GM23338 (cell line): ENCODE measurements around the gene KIF3C. TPM values are rescaled to one million over a fixed set of nuclear protein-coding genes. Genes with fewer than 3 reads are reported as not detected.
A peak's percentile ranks its signal among the peaks of the same experiment; 100 is the strongest.
"Not testable (repeated sequence)": the region's sequence is repeated elsewhere in the genome, so short reads cannot be mapped to it uniquely, and the experiment has no call there.

Experiments
- ATAC-seq: fragments of 200-7000 bp; cut with Tn5 transposase; 3 replicates; pipeline ENCODE4 v1.9.1; 2020
- DNase-seq: peaks from one replicate; pipeline ENCODE4 v3.0.0-alpha.2; 2015; ENCODE audit warnings: low spot score
- H2AFZ ChIP-seq: fragments of 200-600 bp; sonication (generic); 2 replicates; pipeline ENCODE4 v1.8.0; 2016; ENCODE audit warnings: antibody characterized with exemption, mild to moderate bottlenecking, moderate library complexity
- H3F3A ChIP-seq: fragments of 200-600 bp; sonication (generic); replicated peaks from 2 replicates; pipeline ENCODE4 v1.8.0; 2017; ENCODE audit warnings: antibody characterized with exemption, mixed run types, low read depth
- H3K27ac ChIP-seq: fragments of 200-600 bp; sonication (generic); 2 replicates; pipeline ENCODE4 v1.6.1; 2016; ENCODE audit warnings: low read depth
- H3K27me3 ChIP-seq: fragments of 200-600 bp; sonication (generic); 2 replicates; pipeline ENCODE4 v1.8.0; 2016; ENCODE audit warnings: mild to moderate bottlenecking, mixed run types, moderate library complexity; ENCODE audit not compliant: insufficient read depth
- H3K36me3 ChIP-seq: fragments of 200-600 bp; sonication (generic); 2 replicates; pipeline ENCODE4 v1.8.0; 2016; ENCODE audit warnings: mild to moderate bottlenecking; ENCODE audit not compliant: insufficient read depth
- H3K4me1 ChIP-seq: fragments of 200-600 bp; sonication (generic); 2 replicates; pipeline ENCODE4 v1.8.0; 2016; ENCODE audit warnings: mild to moderate bottlenecking, moderate library complexity; ENCODE audit not compliant: insufficient read depth
- H3K4me2 ChIP-seq: fragments of 200-600 bp; sonication (generic); 2 replicates; pipeline ENCODE4 v1.7.1; 2017; ENCODE audit warnings: mixed run types
- H3K4me3 ChIP-seq: fragments of 200-600 bp; sonication (generic); 2 replicates; pipeline ENCODE4 v1.6.1; 2016; ENCODE audit warnings: mixed run types
- H3K79me2 ChIP-seq: fragments of 200-600 bp; sonication (generic); replicated peaks from 2 replicates; pipeline ENCODE4 v1.8.0; 2017; ENCODE audit warnings: mild to moderate bottlenecking; ENCODE audit not compliant: insufficient read depth
- H3K9me2 ChIP-seq: fragments of 200-600 bp; sonication (generic); 2 replicates; pipeline ENCODE4 v1.8.0; 2017; ENCODE audit not compliant: insufficient read depth
- H4K20me1 ChIP-seq: fragments of 200-600 bp; sonication (generic); replicated peaks from 2 replicates; pipeline ENCODE4 v1.8.0; 2017; ENCODE audit warnings: mild to moderate bottlenecking; ENCODE audit not compliant: insufficient read depth
- H3K27ac Mint-ChIP-seq: 2 replicates; pipeline ENCODE4 v1.8.0; 2020; ENCODE audit warnings: inconsistent platforms, mild to moderate bottlenecking, moderate library complexity, mixed read lengths
- H3K27me3 Mint-ChIP-seq: 3 replicates; pipeline ENCODE4 v1.8.0; 2022; ENCODE audit warnings: low read depth, mild to moderate bottlenecking, moderate library complexity, mixed read lengths, inconsistent platforms; ENCODE audit not compliant: insufficient read depth, poor library complexity
- H3K36me3 Mint-ChIP-seq: 3 replicates; pipeline ENCODE4 v1.8.0; 2021; ENCODE audit warnings: low read depth, mild to moderate bottlenecking, inconsistent platforms, moderate library complexity, mixed read lengths
- H3K4me1 Mint-ChIP-seq: 3 replicates; pipeline ENCODE4 v1.8.0; 2020; ENCODE audit warnings: mild to moderate bottlenecking, inconsistent platforms, mixed read lengths
- H3K4me3 Mint-ChIP-seq: 3 replicates; pipeline ENCODE4 v1.8.0; 2021; ENCODE audit warnings: moderate library complexity, mild to moderate bottlenecking, inconsistent platforms, mixed read lengths
- H3K9me3 Mint-ChIP-seq: 3 replicates; pipeline ENCODE4 v1.8.0; 2020; ENCODE audit warnings: moderate library complexity, mild to moderate bottlenecking, inconsistent platforms, mixed read lengths
- ETS1 ChIP-seq: IDR thresholded peaks from 2 replicates; pipeline ENCODE4 v1.6.1; 2016; ENCODE audit warnings: antibody characterized with exemption
- JUNB ChIP-seq: IDR thresholded peaks from one replicate; pipeline ENCODE4 v1.6.1; 2016; ENCODE audit warnings: antibody characterized with exemption; ENCODE audit not compliant: unreplicated experiment
- NANOG ChIP-seq: IDR thresholded peaks from 2 replicates; pipeline ENCODE4 v1.6.1; 2016; ENCODE audit warnings: antibody characterized with exemption, borderline replicate concordance
- POLR2AphosphoS5 ChIP-seq: IDR thresholded peaks from 2 replicates; pipeline ENCODE4 v1.6.1; 2016; ENCODE audit warnings: antibody characterized with exemption, low read depth
- STAT1 ChIP-seq: IDR thresholded peaks from one replicate; pipeline ENCODE4 v1.6.1; 2016; ENCODE audit warnings: antibody characterized with exemption; ENCODE audit not compliant: unreplicated experiment
- ZNF331 ChIP-seq: fragments of 250-450 bp; sonication (Bioruptor Pico); IDR thresholded peaks from 2 replicates; pipeline ENCODE4 v1.5.0; 2020; ENCODE audit warnings: low read depth, mild to moderate bottlenecking, moderate library complexity
- polyA plus RNA-seq: library from polyadenylated mRNA; unstranded; fragments of >200 nt; fragmentation: Nextera tagmentation; extraction: Ambion mirVana; gene quantifications from 2 replicates; pipeline ENCODE4 v1.2.1, GENCODE V29; 2016
- total RNA-seq: library from RNA; depleted of rRNA; stranded (reverse); fragments of >200 nt; shearing (Covaris generic); gene quantifications from 2 replicates; pipeline ENCODE4 v1.2.3, GENCODE V29; 2014
- TF ChIP-seq, protein P1 (sequence below): fragments of 250-450 bp; sonication (Bioruptor Pico); IDR thresholded peaks from 2 replicates; pipeline ENCODE4 v1.5.0; 2020; ENCODE audit warnings: mild to moderate bottlenecking, moderate library complexity
- TF ChIP-seq, protein P2 (sequence below): IDR thresholded peaks from one replicate; pipeline ENCODE4 v1.6.1; 2018; ENCODE audit warnings: antibody characterized with exemption; ENCODE audit not compliant: unreplicated experiment

KIF3C gene
- total and polyA plus RNA-seq, 2 experiments from 2014 or later, result 14.9 to 40.0 TPM

DNA sequence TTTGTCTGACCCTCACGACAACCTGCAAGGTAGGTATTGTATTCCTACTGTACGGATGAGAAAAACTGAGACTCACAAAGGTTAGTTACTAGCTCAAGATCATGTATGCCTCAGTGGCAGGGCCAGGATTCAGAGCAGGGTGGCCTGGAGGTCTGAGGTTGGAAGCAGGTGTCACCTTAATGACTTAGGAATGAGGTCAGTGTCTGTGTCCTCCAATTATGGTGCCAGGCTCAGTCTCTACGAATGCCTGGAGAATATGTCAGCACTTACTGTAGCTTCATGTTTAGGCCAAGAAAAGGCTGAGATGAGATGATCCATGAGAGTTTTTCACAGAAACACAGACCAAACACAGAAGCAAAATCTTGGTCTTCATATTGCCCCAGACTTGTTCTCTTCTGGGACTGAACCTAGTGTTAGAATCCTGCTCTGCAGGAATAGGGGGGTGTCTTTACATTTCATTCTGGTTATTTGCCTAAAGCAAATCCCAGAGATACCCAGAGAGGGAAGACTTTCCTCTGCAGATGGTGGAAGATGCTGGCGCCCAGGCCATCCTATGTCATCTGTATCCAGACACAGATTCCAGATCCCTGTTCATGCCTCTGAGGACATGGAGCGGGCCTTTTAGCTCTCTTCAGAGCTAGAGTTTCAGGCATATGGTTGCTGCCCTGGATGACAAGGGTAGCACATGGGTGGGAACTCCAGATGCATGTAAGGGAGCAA, 35.3 kb upstream of the KIF3C start (continued):
- no peak for TF ChIP-seq NANOG
- TF ChIP-seq, protein P1, sequence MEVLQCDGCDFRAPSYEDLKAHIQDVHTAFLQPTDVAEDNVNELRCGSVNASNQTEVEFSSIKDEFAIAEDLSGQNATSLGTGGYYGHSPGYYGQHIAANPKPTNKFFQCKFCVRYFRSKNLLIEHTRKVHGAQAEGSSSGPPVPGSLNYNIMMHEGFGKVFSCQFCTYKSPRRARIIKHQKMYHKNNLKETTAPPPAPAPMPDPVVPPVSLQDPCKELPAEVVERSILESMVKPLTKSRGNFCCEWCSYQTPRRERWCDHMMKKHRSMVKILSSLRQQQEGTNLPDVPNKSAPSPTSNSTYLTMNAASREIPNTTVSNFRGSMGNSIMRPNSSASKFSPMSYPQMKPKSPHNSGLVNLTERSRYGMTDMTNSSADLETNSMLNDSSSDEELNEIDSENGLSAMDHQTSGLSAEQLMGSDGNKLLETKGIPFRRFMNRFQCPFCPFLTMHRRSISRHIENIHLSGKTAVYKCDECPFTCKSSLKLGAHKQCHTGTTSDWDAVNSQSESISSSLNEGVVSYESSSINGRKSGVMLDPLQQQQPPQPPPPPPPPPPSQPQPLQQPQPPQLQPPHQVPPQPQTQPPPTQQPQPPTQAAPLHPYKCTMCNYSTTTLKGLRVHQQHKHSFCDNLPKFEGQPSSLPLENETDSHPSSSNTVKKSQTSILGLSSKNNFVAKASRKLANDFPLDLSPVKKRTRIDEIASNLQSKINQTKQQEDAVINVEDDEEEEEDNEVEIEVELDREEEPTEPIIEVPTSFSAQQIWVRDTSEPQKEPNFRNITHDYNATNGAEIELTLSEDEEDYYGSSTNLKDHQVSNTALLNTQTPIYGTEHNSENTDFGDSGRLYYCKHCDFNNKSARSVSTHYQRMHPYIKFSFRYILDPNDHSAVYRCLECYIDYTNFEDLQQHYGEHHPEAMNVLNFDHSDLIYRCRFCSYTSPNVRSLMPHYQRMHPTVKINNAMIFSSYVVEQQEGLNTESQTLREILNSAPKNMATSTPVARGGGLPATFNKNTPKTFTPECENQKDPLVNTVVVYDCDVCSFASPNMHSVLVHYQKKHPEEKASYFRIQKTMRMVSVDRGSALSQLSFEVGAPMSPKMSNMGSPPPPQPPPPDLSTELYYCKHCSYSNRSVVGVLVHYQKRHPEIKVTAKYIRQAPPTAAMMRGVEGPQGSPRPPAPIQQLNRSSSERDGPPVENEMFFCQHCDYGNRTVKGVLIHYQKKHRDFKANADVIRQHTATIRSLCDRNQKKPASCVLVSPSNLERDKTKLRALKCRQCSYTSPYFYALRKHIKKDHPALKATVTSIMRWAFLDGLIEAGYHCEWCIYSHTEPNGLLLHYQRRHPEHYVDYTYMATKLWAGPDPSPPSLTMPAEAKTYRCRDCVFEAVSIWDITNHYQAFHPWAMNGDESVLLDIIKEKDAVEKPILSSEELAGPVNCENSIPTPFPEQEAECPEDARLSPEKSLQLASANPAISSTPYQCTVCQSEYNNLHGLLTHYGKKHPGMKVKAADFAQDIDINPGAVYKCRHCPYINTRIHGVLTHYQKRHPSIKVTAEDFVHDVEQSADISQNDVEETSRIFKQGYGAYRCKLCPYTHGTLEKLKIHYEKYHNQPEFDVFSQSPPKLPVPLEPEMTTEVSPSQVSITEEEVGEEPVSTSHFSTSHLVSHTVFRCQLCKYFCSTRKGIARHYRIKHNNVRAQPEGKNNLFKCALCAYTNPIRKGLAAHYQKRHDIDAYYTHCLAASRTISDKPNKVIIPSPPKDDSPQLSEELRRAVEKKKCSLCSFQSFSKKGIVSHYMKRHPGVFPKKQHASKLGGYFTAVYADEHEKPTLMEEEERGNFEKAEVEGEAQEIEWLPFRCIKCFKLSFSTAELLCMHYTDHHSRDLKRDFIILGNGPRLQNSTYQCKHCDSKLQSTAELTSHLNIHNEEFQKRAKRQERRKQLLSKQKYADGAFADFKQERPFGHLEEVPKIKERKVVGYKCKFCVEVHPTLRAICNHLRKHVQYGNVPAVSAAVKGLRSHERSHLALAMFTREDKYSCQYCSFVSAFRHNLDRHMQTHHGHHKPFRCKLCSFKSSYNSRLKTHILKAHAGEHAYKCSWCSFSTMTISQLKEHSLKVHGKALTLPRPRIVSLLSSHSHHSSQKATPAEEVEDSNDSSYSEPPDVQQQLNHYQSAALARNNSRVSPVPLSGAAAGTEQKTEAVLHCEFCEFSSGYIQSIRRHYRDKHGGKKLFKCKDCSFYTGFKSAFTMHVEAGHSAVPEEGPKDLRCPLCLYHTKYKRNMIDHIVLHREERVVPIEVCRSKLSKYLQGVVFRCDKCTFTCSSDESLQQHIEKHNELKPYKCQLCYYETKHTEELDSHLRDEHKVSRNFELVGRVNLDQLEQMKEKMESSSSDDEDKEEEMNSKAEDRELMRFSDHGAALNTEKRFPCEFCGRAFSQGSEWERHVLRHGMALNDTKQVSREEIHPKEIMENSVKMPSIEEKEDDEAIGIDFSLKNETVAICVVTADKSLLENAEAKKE (CRISPR knock-in tag), result no peak

- not testable (repeated sequence) for H3K4me3 Mint-ChIP-seq, H3K4me2 ChIP-seq, H3K36me3 Mint-ChIP-seq, H3K79me2 ChIP-seq, H3K4me3 ChIP-seq, DNase-seq, H3K36me3 ChIP-seq, H3K27me3 ChIP-seq, H3K27me3 Mint-ChIP-seq, ATAC-seq, H4K20me1 ChIP-seq, H3K27ac ChIP-seq, H3K9me2 ChIP-seq, H3K4me1 ChIP-seq, H3K27ac Mint-ChIP-seq, H3K9me3 Mint-ChIP-seq, H3F3A ChIP-seq
- 0 out of 2 replicates have a peak overlapping the region, but pooled peaks have one; percentile 52 for H2AFZ ChIP-seq
- H3K4me1 Mint-ChIP-seq, result peaks cover 20% of the 10 kb centered on the region
These were observed 34.4 kb upstream of the KIF3C start for GRCh38 chr2:26016706-26017045.

- H3K36me3 ChIP-seq, result no peaks in the 10 kb centered on the region
- H3K4me2 ChIP-seq, result no peak overlapping the region
- Mint-ChIP-seq H3K36me3 (no peaks in the 10 kb centered on the region), H3K4me1 (peaks cover 23% of the 10 kb centered on the region), H3K27ac (no peak overlapping the region), H3K4me3 (no peak overlapping the region), H3K27me3 (peaks cover 2% of the 10 kb centered on the region), H3K9me3 (no peaks in the 10 kb centered on the region)
- H3K27ac ChIP-seq, result no peak overlapping the region
- H3K9me2 ChIP-seq, result no peaks in the 10 kb centered on the region
- no peaks in the 10 kb centered on the region for H3K79me2 ChIP-seq
- H3K4me1 ChIP-seq, result peaks cover 9% of the 10 kb centered on the region
- H3F3A ChIP-seq, result no peaks in the 10 kb centered on the region; the same call in 1 of the 2 replicates
- ATAC-seq, result no peak
- H2AFZ ChIP-seq, result peak overlapping the region; percentile 52; the same call in 1 of the 2 replicates
- no peak for DNase-seq
- no peak overlapping the region for H3K4me3 ChIP-seq
- no peaks in the 10 kb centered on the region for H3K27me3 ChIP-seq
- H4K20me1 ChIP-seq, result no peaks in the 10 kb centered on the region
- TF ChIP-seq NANOG (no peak), JUNB (no peak), ZNF331 (CRISPR knock-in tag) (no peak), POLR2AphosphoS5 (no peak), STAT1 (no peak), ETS1 (no peak)
- TF ChIP-seq, protein P2, sequence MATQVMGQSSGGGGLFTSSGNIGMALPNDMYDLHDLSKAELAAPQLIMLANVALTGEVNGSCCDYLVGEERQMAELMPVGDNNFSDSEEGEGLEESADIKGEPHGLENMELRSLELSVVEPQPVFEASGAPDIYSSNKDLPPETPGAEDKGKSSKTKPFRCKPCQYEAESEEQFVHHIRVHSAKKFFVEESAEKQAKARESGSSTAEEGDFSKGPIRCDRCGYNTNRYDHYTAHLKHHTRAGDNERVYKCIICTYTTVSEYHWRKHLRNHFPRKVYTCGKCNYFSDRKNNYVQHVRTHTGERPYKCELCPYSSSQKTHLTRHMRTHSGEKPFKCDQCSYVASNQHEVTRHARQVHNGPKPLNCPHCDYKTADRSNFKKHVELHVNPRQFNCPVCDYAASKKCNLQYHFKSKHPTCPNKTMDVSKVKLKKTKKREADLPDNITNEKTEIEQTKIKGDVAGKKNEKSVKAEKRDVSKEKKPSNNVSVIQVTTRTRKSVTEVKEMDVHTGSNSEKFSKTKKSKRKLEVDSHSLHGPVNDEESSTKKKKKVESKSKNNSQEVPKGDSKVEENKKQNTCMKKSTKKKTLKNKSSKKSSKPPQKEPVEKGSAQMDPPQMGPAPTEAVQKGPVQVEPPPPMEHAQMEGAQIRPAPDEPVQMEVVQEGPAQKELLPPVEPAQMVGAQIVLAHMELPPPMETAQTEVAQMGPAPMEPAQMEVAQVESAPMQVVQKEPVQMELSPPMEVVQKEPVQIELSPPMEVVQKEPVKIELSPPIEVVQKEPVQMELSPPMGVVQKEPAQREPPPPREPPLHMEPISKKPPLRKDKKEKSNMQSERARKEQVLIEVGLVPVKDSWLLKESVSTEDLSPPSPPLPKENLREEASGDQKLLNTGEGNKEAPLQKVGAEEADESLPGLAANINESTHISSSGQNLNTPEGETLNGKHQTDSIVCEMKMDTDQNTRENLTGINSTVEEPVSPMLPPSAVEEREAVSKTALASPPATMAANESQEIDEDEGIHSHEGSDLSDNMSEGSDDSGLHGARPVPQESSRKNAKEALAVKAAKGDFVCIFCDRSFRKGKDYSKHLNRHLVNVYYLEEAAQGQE, result no peak
These were observed 33.9 kb upstream of the KIF3C start for GRCh38 chr2:26016012-26016705.
